Brain microvascular endothelial cell (primary cell): ENCODE data around the gene SF3B2.

Experiments
- DNase-seq: peaks from one replicate; pipeline ENCODE4 v3.0.0-alpha.2; 2020
- H3K27ac ChIP-seq: fragments of 250-450 bp; sonication (Bioruptor Pico); 2 replicates; pipeline ENCODE4 v1.5.1; 2020; ENCODE audit warnings: mild to moderate bottlenecking, moderate library complexity
- H3K27me3 ChIP-seq: fragments of 250-450 bp; sonication (Bioruptor Pico); replicated peaks from 2 replicates; pipeline ENCODE4 v1.5.1; 2020; ENCODE audit warnings: mild to moderate bottlenecking
- H3K36me3 ChIP-seq: fragments of 250-450 bp; sonication (Bioruptor Pico); replicated peaks from 2 replicates; pipeline ENCODE4 v1.5.1; 2020; ENCODE audit warnings: mild to moderate bottlenecking
- H3K4me3 ChIP-seq: 2 replicates; pipeline ENCODE4 v1.5.1; 2011; ENCODE audit warnings: low read depth, mild to moderate bottlenecking, control low read depth, low read length, moderate library complexity
- in situ Hi-C: cut with HindIII; loops from 2 replicates; pipeline ENCODE4 v1.10.0; 2017; ENCODE audit warnings: low sequenced_read_pairs, low pct_ligation_motif_present
- TF ChIP-seq, protein P1 (sequence below): IDR thresholded peaks from 2 replicates; pipeline ENCODE4 v1.5.1; 2011; ENCODE audit warnings: low read depth, mild to moderate bottlenecking, moderate library complexity, low read length, control low read depth, inconsistent platforms; ENCODE audit errors: missing control alignments

The SF3B2 gene

DNA sequence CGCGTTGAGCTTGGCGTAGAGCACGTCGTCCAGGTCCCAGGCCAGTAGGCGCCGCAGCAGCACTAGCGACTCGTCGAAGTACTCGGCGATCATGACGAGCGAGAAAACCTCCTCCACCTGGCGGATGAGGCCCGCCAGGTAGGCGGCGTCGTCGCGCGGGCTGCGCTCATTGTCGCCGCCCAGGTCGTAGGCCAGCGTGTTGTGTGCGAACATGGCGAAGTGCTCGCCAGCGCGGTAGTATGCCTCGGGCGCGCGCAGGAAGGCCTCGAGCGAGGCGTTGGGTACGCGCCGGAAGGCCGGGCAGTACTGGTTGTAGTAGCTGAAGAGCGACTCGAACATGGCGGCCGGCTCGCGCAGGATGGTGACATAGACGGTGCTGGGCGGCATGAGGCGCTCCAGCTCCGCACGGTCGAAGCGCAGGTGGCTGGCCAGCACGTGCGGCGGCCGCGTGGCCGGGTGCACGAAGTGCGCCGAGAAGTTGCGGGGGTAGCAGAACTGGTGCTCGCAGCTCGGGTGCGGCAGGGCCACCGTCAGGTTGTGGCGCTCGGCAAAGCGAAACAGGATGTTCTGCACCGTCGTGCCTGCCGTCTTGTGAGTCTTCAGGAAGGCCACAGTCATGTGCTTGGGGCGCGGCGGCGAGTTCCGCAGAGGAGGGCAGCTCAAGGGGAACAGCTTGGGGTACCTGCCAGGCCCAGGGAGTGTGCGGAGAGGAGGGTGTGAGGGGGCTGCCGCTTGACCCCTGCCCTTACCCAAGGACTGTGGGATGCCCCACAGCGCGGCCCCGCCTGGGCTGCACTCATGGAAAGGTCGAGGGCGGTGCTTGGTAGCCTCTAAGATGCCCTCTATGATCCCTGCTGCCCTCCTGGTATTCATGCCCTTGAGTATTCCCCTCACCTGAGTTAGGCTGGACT, 8.9 kb upstream of the SF3B2 start:
- Histone ChIP-seq H3K4me3 (no peak overlapping the region), H3K27ac (no peak overlapping the region), H3K27me3 (no peaks in the 10 kb centered on the region), H3K36me3 (no peaks in the 10 kb centered on the region)
- TF ChIP-seq, protein P1, sequence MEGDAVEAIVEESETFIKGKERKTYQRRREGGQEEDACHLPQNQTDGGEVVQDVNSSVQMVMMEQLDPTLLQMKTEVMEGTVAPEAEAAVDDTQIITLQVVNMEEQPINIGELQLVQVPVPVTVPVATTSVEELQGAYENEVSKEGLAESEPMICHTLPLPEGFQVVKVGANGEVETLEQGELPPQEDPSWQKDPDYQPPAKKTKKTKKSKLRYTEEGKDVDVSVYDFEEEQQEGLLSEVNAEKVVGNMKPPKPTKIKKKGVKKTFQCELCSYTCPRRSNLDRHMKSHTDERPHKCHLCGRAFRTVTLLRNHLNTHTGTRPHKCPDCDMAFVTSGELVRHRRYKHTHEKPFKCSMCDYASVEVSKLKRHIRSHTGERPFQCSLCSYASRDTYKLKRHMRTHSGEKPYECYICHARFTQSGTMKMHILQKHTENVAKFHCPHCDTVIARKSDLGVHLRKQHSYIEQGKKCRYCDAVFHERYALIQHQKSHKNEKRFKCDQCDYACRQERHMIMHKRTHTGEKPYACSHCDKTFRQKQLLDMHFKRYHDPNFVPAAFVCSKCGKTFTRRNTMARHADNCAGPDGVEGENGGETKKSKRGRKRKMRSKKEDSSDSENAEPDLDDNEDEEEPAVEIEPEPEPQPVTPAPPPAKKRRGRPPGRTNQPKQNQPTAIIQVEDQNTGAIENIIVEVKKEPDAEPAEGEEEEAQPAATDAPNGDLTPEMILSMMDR: no peak
- DNase-seq: no peak
- in situ Hi-C loops: no loop called here

DNA sequence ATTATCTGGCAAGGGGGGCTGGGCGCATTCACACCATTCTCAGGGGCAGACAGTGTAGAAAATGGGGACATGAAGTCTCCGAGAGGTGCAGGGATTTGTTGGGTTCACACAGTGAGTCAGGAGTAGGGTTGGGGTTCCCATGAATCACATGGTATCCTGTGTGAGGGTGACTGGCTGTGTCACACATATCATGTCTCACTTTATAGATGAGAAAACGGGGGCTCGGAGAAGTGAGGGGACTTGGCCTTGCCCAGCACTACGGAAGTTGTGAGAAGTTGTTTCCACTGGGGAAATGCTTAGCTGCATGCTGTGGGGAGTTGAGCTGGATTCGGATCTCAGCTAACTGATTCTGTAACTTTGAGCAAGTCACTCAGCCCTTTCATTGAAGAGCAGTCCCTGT, 7.4 kb upstream of the SF3B2 start:
- TF ChIP-seq, protein P1: no peak
- no peak for DNase-seq
- no peak overlapping the region for H3K27ac ChIP-seq
- no peaks in the 10 kb centered on the region for H3K27me3 ChIP-seq
- in situ Hi-C loops: no loop called here
- H3K4me3 ChIP-seq: no peak overlapping the region
- no peaks in the 10 kb centered on the region for H3K36me3 ChIP-seq

DNA sequence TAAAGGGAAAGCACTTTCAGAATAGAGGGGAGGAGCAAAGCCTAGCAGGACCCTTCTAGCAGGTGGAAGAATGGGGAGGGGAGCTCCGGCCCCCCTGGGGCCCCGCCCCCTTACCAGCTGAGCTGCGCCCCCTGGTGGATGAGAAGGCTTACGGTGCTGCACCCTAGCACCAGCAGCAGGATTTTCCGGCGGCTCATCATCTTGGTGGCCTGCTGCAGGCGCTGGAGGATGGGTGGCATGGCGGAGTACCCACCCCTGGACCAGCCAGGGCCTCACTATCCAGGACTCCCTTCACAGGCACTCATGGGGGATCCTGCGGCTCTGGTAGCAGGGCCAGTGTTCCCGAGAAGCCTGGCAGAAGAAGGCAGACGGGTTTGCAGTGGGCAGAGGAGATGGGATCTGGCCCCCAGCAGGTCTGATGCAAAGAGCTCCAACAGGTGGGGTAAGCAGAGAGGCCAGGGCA, 7.0 kb upstream of the SF3B2 start:
- no peak overlapping the region for H3K27ac ChIP-seq
- peak; percentile 36 for DNase-seq
- TF ChIP-seq, protein P1: peak; percentile 98
- no peaks in the 10 kb centered on the region for H3K27me3 ChIP-seq
- no peaks in the 10 kb centered on the region for H3K36me3 ChIP-seq
- in situ Hi-C loops: no loop called here
- no peak overlapping the region for H3K4me3 ChIP-seq

DNA sequence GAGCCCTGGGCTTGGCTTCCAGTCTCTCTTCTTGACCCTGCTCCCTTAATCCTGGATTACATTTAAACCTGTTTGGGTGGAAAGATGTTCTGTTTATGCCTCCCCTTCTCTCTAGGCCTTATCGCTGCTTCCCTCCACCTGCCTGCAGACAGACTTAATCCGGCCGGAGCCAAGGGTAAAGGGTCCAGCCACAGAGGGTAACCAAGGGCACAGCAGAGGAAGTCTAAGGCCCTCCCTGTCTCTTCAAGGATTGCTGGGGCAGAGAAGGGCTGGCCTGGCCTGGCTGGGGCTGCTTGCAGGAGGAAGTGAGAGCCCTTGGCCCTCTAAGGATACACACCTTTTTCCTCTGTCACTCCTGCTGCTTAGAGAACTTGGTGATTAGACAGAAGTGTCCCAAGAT, 5.3 kb upstream of the SF3B2 start:
- H3K4me3 ChIP-seq: no peak overlapping the region
- H3K27me3 ChIP-seq: no peaks in the 10 kb centered on the region
- no peaks in the 10 kb centered on the region for H3K36me3 ChIP-seq
- no peak for DNase-seq
- H3K27ac ChIP-seq: no peak overlapping the region
- TF ChIP-seq, protein P1: no peak
- in situ Hi-C loops: no loop called here

DNA sequence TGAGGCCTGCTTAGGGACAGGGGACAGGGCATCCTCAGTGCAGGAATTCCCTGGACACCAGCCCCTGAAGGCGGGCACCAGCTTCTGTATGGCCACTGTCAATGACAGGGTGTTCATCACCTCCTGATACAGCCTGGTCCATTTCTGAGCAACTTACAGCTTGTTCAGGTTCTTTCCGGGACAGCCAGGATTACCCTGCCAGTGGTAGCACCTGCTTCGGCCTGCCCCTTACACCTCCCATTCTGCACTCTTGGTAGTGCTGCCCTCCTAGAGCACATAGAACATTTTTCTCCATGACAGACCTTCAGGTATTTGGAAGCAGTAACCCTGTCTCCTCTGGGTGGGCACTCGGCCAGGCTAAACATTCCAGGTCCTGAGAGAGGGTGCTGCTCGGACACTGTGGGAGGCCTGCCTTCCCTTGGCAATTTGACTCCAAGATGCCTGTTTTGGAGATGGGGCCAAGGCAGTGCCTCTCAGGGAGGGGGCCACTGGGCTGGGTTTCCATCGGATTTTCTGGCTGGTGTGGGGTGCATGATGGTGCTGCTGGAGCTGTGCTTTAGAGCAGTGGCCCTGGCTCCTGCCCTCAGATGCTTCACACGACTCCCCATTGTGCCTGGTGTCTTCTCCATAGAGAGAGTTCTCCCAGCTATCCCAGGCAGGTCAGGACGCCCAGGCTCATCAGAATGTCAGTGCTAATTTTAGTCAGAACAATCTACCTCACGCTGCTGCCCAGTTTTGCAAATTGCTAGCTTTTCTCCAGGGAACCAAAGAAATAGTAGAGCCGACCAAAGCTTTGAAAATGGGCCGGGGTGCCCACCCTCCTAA, 4.4 kb upstream of the SF3B2 start:
- Histone ChIP-seq H3K4me3 (no peak overlapping the region), H3K27ac (no peak overlapping the region), H3K36me3 (no peaks in the 10 kb centered on the region), H3K27me3 (no peaks in the 10 kb centered on the region)
- in situ Hi-C loops: no loop called here
- TF ChIP-seq, protein P1: no peak
- DNase-seq: no peak
